IPS-11a (cell line): ENCODE data around the gene SMIM13.

Experiments used
- H3K4me3 ChIP-seq: one replicate; pipeline ENCODE4 v1.5.1; 2013; ENCODE audit warnings: low read depth, low read length, control low read depth

Gene SMIM13

GRCh38 chr6:11151488-11151887, 57.9 kb downstream of the SMIM13 start:
- H3K4me3 ChIP-seq, result no peak overlapping the region

DNA sequence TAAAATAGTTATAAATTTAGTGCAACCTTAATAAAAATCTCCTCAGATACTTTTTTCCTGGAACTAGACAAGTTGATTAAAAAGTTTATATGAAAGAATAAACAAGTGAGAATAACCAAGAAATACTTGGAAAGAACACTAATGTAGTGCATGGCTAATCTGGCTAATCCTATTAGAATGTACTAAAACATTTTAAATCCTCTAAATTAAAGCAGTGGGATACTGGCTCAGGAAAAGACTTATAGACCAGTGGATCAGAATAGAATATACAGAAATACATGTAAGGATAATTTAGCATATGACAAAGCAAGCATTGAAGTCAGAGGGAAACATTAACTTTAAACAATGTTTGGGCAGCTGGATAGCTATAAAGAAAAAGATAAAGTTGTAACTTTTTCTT, 58.9 kb downstream of the SMIM13 start:
- no peak overlapping the region for H3K4me3 ChIP-seq

DNA sequence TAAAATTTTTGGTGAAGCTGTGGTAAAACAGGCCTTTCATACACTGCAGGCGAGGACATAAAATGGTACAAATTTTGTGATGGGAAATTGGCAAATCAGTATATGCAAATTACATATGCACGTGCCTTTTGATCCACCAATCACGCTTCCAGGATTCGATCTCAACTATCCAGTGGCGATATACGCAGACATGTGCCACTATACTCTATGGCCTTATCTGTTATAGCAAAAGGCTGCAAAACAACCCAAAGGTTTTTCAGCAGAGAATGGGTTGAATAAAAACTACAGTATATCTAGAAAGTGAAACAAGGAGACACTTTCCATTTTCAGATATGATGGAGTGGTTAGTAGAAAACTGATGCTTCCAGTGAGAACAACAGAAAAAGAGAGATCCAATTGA, 59.8 kb downstream of the SMIM13 start:
- H3K4me3 ChIP-seq, result no peak overlapping the region

- no peak overlapping the region for H3K4me3 ChIP-seq
These were observed 62.0 kb downstream of the SMIM13 start for GRCh38 chr6:11155589-11155988.

DNA sequence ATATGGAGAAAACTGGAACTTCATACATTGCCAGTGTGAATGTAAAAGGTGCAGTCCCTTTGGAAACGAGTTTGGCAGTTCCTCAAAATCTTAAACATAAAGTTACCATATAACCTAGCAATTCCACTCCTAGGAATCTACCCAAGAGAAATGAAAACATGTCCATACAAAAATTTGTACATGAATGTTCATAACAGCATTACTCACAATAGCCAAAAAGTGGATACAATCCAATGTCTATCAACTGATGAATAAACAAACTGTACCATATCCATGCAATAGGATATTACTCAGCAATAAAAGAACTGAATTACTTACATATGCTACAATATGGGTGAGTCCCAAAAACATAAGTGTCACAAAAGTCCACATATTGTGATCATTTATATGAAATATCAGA, 66.6 kb downstream of the SMIM13 start:
- no peak overlapping the region for H3K4me3 ChIP-seq

DNA sequence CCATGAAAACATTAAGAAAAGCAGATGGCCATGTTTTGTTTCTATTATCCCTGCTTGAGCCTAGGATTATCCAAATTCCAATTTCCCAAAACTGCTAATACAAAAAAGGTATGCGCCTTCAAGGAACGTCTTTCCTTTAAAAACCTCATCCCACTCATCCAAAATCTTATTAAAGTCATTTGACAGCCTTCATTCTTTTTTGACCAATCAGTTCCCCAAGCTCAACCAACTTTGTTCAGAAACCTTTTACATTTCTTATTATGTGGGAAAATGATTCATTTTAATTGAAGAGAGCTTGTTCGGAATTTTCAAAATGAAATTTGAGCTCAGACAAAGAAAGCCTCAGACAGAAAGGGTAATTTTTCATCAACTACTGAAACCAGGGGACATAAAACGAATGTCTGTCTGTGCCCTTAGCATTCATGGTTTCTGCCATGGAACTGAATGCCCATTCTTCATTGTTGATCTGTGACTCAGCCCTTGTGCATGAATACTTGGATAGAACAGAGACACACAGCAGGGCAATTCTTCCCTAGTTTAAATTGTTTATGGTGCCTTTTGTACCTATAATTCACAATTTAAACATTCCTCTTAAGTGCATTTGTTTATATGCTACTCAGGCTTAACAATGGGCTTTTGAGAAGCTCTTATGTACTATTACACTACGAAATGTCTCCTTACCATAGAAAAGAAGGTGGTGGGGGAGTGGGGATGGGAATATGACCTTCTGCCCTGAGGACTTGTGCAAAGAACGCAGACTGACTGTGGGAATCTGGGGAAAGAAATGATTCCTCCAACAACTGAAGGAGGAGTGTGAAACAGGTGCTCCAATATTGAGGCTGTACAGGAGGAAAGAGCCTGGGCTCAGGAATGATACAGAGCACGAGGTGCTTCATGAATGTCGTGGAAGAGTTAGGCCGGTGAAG, 67.7 kb downstream of the SMIM13 start:
- H3K4me3 ChIP-seq, result no peak overlapping the region

- no peak overlapping the region for H3K4me3 ChIP-seq
These were observed 68.6 kb downstream of the SMIM13 start for GRCh38 chr6:11162262-11162661.

GRCh38 chr6:11163932-11164331, 70.3 kb downstream of the SMIM13 start:
- H3K4me3 ChIP-seq, result no peak overlapping the region

- no peak overlapping the region for H3K4me3 ChIP-seq
These were observed 71.3 kb downstream of the SMIM13 start for GRCh38 chr6:11164717-11165646.

DNA sequence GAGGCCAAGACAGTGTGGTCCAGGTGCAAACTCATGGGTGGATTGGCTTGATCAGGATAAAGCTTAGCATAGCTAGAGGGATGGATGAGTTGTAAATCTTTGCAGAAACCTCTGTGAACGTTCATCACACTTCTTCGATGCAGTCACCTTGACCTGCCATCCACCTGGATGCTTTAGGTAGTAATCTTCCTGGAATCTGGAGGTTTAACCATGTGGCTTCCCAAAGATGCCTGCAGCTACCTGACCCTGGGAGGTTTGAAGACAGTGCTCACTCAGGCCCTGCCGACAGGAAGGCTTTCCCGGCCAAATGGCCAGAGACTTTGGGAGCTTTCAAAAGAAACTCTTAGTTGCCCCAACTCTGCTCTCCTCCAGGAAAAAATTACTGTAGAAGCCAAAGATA, 73.3 kb downstream of the SMIM13 start:
- H3K4me3 ChIP-seq, result no peak overlapping the region

DNA sequence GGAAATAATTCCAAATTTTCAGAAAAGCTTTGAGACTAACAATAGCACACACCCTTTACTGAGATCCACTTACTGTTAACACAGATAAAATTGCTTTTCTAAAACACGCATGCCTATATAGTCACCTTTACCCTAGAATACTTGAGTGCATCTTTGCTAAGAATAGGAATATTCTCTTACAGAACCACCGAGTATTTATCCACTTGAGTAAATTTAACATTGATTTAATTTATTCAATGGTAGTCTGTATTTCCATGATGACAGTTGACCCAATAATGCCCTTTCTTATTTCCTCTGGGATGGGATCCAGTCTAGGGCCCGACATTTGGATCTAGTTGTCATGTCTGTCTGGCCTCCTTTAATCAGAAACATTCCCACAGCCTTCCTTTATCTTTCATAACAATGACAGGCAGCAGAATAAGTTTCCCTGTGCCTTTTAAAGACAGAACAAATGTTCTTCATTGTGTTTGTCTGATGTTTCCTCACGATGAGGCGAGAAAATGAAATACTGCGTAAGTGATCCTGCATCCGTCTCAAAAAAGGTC, 74.5 kb downstream of the SMIM13 start:
- no peak overlapping the region for H3K4me3 ChIP-seq

DNA sequence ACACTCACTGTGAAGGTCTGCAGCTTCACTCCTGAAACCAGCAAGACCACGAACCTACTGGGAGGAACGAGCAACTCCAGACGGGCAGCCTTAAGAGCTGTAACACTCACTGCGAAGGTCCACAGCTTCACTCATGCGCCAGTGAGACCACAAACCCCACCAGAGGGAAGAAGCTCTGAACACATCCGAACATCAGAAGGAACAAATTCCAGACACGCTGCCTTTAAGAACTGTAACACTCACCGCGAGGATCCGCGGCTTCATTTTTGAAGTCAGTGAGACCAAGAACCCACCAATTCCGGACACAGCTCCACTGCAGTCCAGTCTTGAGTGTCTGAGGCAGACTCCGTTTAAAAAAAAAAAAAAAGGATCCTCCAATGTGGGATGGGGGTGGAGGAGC, 78.3 kb downstream of the SMIM13 start:
- H3K4me3 ChIP-seq, result no peak overlapping the region

GRCh38 chr6:11172501-11173327, 79.1 kb downstream of the SMIM13 start:
- H3K4me3 ChIP-seq, result no peak overlapping the region

DNA sequence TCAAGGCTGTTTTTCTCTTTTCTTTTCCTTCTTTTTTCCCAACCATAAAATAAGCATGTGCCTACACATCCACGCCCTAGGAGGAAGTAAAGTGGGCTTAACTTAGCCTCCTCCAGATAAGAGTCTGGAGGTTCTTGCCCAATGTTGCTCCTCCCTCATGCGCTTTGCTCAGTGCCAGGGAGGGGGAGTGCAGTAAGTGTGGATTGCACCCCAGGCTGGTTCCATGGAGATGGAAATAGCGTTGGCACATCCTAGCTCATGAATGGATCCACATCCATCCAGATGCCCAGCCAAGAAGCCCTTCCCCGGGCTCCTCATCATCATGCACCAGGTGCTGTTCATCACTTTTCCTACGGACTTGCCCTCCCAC, 80.6 kb downstream of the SMIM13 start:
- no peak overlapping the region for H3K4me3 ChIP-seq

- H3K4me3 ChIP-seq, result no peak overlapping the region
These were observed 83.6 kb downstream of the SMIM13 start for GRCh38 chr6:11177271-11177670.

GRCh38 chr6:11179088-11179418, 85.4 kb downstream of the SMIM13 start:
- H3K4me3 ChIP-seq, result no peak overlapping the region

GRCh38 chr6:11179419-11180202, 86.0 kb downstream of the SMIM13 start:
- H3K4me3 ChIP-seq, result no peak overlapping the region

DNA sequence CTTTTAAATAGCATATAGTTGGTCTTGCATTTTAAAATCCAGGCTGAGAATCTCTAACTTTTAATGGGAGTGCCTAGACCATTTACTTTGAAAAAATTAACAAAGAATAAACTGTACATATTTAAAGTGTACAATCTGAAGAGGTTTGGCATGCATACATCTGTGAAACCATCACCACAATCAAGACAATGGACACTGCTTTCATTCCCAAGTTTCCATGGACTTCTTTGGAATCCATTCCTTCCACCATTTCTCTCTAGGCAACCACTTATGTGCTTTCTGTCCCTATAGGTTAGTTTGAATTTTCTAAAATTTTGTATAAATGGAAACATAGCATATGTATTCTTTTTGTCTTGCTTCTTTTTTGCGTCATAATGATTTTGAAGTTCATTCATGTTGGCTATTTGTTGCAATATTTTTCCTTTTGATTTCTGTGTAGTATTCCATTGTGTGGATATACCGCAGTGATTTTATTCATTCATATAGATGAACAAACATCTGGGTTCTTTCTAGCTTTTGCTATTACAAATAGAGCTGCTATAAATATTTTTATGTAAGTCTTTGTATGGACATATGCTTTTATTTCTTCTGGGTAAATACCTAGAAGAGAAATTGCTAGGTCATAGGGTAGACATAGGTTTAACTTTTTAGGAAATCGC, 88.0 kb downstream of the SMIM13 start:
- H3K4me3 ChIP-seq, result no peak overlapping the region

DNA sequence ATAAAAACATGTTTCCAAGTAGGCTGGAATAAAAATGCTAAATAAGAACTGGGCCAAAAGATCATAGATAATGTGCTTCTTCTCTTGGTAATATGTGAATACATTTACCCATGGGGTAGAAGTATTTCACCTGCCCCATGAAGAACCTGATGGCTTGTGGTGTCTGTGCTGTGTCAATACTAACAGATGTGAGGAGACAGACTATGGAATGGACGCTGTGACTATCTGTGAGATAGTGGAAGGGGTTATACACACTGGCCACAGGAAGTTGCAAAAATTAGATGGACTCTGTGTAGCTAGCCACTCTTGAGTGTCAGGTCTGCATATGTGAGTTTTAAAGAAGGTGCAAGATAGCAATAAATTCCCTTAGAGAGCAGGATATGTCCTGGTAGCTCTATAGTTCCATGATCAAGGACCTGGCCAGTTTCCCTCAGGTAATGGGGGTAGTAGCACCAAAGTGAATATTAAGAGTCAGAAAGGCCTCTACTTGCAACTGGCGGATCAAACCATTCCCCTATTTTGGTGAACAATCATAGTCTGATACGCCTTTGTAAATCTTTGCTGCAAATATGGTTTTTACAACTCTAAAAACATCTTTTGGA, 90.2 kb downstream of the SMIM13 start:
- no peak overlapping the region for H3K4me3 ChIP-seq
